SK-N-SH (cell line): ENCODE measurements around the gene ACAD11. TPM values are rescaled to one million over a fixed set of nuclear protein-coding genes. Genes with fewer than 3 reads are reported as not detected.

Experiments used
- CTCF ChIA-PET: fragments of 300-600, 350-600 bp; formaldehyde crosslinking; extraction: SDS; loops from one replicate; lab custom pipeline; 2021; lab: Yijun Ruan, JAX
- POLR2A ChIA-PET: fragments of 350-600 bp; sonication (Branson Sonifier 250); formaldehyde crosslinking; extraction: SDS; loops from one replicate; lab custom pipeline; 2020; ENCODE audit warnings: antibody characterized with exemption, inconsistent platforms; lab: Yijun Ruan, JAX
- DNase-seq: peaks from one replicate; pipeline ENCODE4 v3.0.0; 2012
- H2AFZ ChIP-seq: fragments of 200-600 bp; sonication (generic); 2 replicates; pipeline ENCODE4 v1.8.1; 2016; ENCODE audit warnings: antibody characterized with exemption, mild to moderate bottlenecking, low read depth
- H3F3A ChIP-seq: fragments of 200-600 bp; sonication (generic); replicated peaks from 2 replicates; pipeline ENCODE3; 2016; ENCODE audit warnings: antibody characterized with exemption, mild to moderate bottlenecking; ENCODE audit not compliant: insufficient read depth
- H3K27ac ChIP-seq, 2 experiments: fragments of 200-500 bp in 1 of 2; fragments of 200-600 bp in 1 of 2; sonication (Bioruptor generic) in 1 of 2; sonication (generic), shearing (Covaris generic) in 1 of 2; 2 replicates each; pipeline versions ENCODE4 v1.5.1 to v1.6.1; 2014 to 2016; ENCODE audit warnings: low read depth in 2 of 2, inconsistent platforms in 1 of 2, low read length in 1 of 2, mild to moderate bottlenecking in 1 of 2, mixed read lengths in 1 of 2
- H3K27me3 ChIP-seq: fragments of 200-600 bp; sonication (generic), shearing (Covaris generic); 2 replicates; pipeline ENCODE4 v1.6.1; 2016; ENCODE audit warnings: mixed run types; ENCODE audit not compliant: insufficient read depth
- H3K36me3 ChIP-seq, 2 experiments: fragments of 200-500 bp in 1 of 2; fragments of 200-600 bp in 1 of 2; sonication (Bioruptor generic) in 1 of 2; sonication (generic) in 1 of 2; replicated peaks in 1 of 2; 2 replicates each; pipeline versions ENCODE3 to v1.5.1; 2014 to 2016; ENCODE audit warnings: low read length in 1 of 2, mild to moderate bottlenecking in 1 of 2; ENCODE audit not compliant: insufficient read depth in 2 of 2, control insufficient read depth in 1 of 2
- H3K4me1 ChIP-seq, 2 experiments: fragments of 200-500 bp in 1 of 2; fragments of 200-600 bp in 1 of 2; sonication (Bioruptor generic) in 1 of 2; sonication (generic), shearing (Covaris generic) in 1 of 2; 2 replicates each; pipeline versions ENCODE4 v1.5.1 to v1.6.1; 2014 to 2016; ENCODE audit warnings: low read depth in 1 of 2, low read length in 1 of 2, mixed run types in 1 of 2; ENCODE audit not compliant: insufficient read depth in 2 of 2, control insufficient read depth in 1 of 2
- H3K4me2 ChIP-seq: fragments of 200-600 bp; sonication (generic), shearing (Covaris generic); 2 replicates; pipeline ENCODE4 v1.6.1; 2017; ENCODE audit warnings: mixed run types
- H3K4me3 ChIP-seq, 2 experiments: fragments of 200-500 bp in 1 of 2; fragments of 200-600 bp in 1 of 2; sonication (Bioruptor generic) in 1 of 2; sonication (generic), shearing (Covaris generic) in 1 of 2; 2 replicates each; pipeline versions ENCODE4 v1.5.1 to v1.8.1; 2014 to 2016; ENCODE audit warnings: low read depth in 2 of 2, inconsistent platforms in 1 of 2, low read length in 1 of 2, mild to moderate bottlenecking in 1 of 2, mixed read lengths in 1 of 2, moderate library complexity in 1 of 2
- H3K79me2 ChIP-seq: fragments of 200-600 bp; sonication (generic); 2 replicates; pipeline ENCODE4 v1.8.1; 2017; ENCODE audit warnings: mild to moderate bottlenecking; ENCODE audit not compliant: insufficient read depth
- H3K9ac ChIP-seq: fragments of 200-600 bp; sonication (generic); 2 replicates; pipeline ENCODE4 v1.6.1; 2017; ENCODE audit warnings: mixed run types
- H3K9me2 ChIP-seq: fragments of 200-600 bp; sonication (generic); 2 replicates; pipeline ENCODE4 v1.6.1; 2017; ENCODE audit warnings: mixed run types
- H3K9me3 ChIP-seq: fragments of 200-600 bp; sonication (generic); 2 replicates; pipeline ENCODE4 v1.6.1; 2017; ENCODE audit warnings: mixed run types, mild to moderate bottlenecking, moderate library complexity
- H4K20me1 ChIP-seq: fragments of 200-600 bp; sonication (generic); 2 replicates; pipeline ENCODE4 v1.6.1; 2017; ENCODE audit warnings: mild to moderate bottlenecking, mixed run types; ENCODE audit not compliant: insufficient read depth
- CHD2 ChIP-seq: fragments of 150-350 bp; IDR thresholded peaks from 2 replicates; pipeline ENCODE4 v1.6.1; 2018; ENCODE audit warnings: low read length; ENCODE audit not compliant: partially characterized antibody
- CTCF ChIP-seq: fragments of 200-600 bp; sonication (generic); IDR thresholded peaks from 2 replicates; pipeline ENCODE4 v1.6.1; 2017; ENCODE audit warnings: antibody characterized with exemption, mild to moderate bottlenecking, moderate library complexity
- ELF1 ChIP-seq: IDR thresholded peaks from 2 replicates; pipeline ENCODE4 v1.4.0; 2012
- EZH2phosphoT487 ChIP-seq: fragments of 200-600 bp; sonication (generic); IDR thresholded peaks from 2 replicates; pipeline ENCODE4 v1.6.1; 2017; ENCODE audit warnings: low read depth, mixed run types, mild to moderate bottlenecking, antibody characterized with exemption, moderate library complexity, borderline replicate concordance
- FOXJ3 ChIP-seq: sonication (generic); formaldehyde crosslinking; IDR thresholded peaks from 2 replicates; pipeline ENCODE4 v1.5.1; 2020; ENCODE audit warnings: mild to moderate bottlenecking, missing genetic modification reagents
- FOXM1 ChIP-seq: IDR thresholded peaks from 2 replicates; pipeline ENCODE4 v1.4.0; 2012; ENCODE audit warnings: low read depth, mild to moderate bottlenecking
- GATA2 ChIP-seq: sonication (generic); formaldehyde crosslinking; IDR thresholded peaks from 2 replicates; pipeline ENCODE4 v1.5.0; 2020; ENCODE audit warnings: mild to moderate bottlenecking, missing genetic modification reagents
- JUND ChIP-seq: IDR thresholded peaks from 2 replicates; pipeline ENCODE4 v1.4.0; 2012
- MAX ChIP-seq: IDR thresholded peaks from 2 replicates; pipeline ENCODE4 v1.4.0; 2012; ENCODE audit warnings: low read depth
- MEF2A ChIP-seq: IDR thresholded peaks from 2 replicates; pipeline ENCODE4 v1.4.0; 2012; ENCODE audit warnings: low read depth, borderline replicate concordance
- MXI1 ChIP-seq: IDR thresholded peaks from 2 replicates; pipeline ENCODE4 v1.6.1; 2012; ENCODE audit warnings: mild to moderate bottlenecking, low read depth, low read length, improper control_type of control experiment
- NFIC ChIP-seq: IDR thresholded peaks from 2 replicates; pipeline ENCODE4 v1.4.0; 2012; ENCODE audit warnings: borderline replicate concordance
- NRF1 ChIP-seq: IDR thresholded peaks from 2 replicates; pipeline ENCODE4 v1.6.1; 2012; ENCODE audit warnings: low read depth, mild to moderate bottlenecking, low read length
- PBX3 ChIP-seq: IDR thresholded peaks from 2 replicates; pipeline ENCODE4; 2012
- POLR2AphosphoS5 ChIP-seq: IDR thresholded peaks from 2 replicates; pipeline ENCODE4 v1.6.1; 2012; ENCODE audit warnings: low read depth, low read length
- RAD21 ChIP-seq: IDR thresholded peaks from 2 replicates; pipeline ENCODE4 v1.6.1; 2012; ENCODE audit warnings: mild to moderate bottlenecking, low read length
- RCOR1 ChIP-seq: fragments of 150-350 bp; IDR thresholded peaks from 2 replicates; pipeline ENCODE4 v1.6.1; 2017; ENCODE audit warnings: antibody characterized with exemption, low read length
- REST ChIP-seq: IDR thresholded peaks from 2 replicates; pipeline ENCODE4 v1.6.1; 2012; ENCODE audit warnings: mild to moderate bottlenecking, low read depth, low read length, moderate library complexity
- RXRA ChIP-seq: IDR thresholded peaks from 2 replicates; pipeline ENCODE4 v1.4.0; 2012; ENCODE audit warnings: low read depth, mild to moderate bottlenecking, borderline replicate concordance
- SIN3A ChIP-seq: IDR thresholded peaks from 2 replicates; pipeline ENCODE4 v1.6.1; 2012; ENCODE audit warnings: low read depth, mild to moderate bottlenecking, low read length, moderate library complexity, borderline replicate concordance
- SMC3 ChIP-seq: IDR thresholded peaks from 2 replicates; pipeline ENCODE4 v1.6.1; 2012; ENCODE audit warnings: low read depth, low read length, improper control_type of control experiment
- TEAD4 ChIP-seq: IDR thresholded peaks from 2 replicates; pipeline ENCODE4 v1.4.0; 2012; ENCODE audit warnings: mild to moderate bottlenecking, borderline replicate concordance; ENCODE audit not compliant: insufficient read depth
- USF1 ChIP-seq: IDR thresholded peaks from 2 replicates; pipeline ENCODE4 v1.4.0; 2012; ENCODE audit warnings: low read depth, borderline replicate concordance
- YY1 ChIP-seq: IDR thresholded peaks from 2 replicates; pipeline ENCODE4 v1.4.0; 2012; ENCODE audit warnings: low read depth, mild to moderate bottlenecking
- WGBS: methylation state at CpG from one replicate; pipeline ENCODE4 v1.1.6; 2017; ENCODE audit warnings: low lambda C conversion rate; 5-methylcytosine and 5-hydroxymethylcytosine counted together
- polyA plus RNA-seq, 3 experiments: library from polyadenylated mRNA; depleted of rRNA; stranded (reverse); fragments of >200 nt; gene quantifications; 2 replicates each; pipeline ENCODE4 v1.2.3, GENCODE V29; 2012

Gene ACAD11
- polyA plus RNA-seq, 1 of the 3 experiments (the other 2 are of a cell fraction), result 16.3 TPM

- H3K79me2 ChIP-seq, result no peaks in the 10 kb centered on the region; the same call in 1 of the 2 replicates
- H3F3A ChIP-seq, result peaks cover 3% of the 10 kb centered on the region
- WGBS, result 96% methylated on average over 2 of the region's 2 CpGs
- DNase-seq, result no peak
- no peaks in the 10 kb centered on the region for H3K9me3 ChIP-seq
- no peaks in the 10 kb centered on the region for H3K27me3 ChIP-seq
- H2AFZ ChIP-seq, result no peak overlapping the region
- H3K4me1 ChIP-seq, result no peaks in the 10 kb centered on the region
- H3K36me3 ChIP-seq, result peaks cover 74 to 85% of the 10 kb centered on the region in 2 experiments
- no peaks in the 10 kb centered on the region for H3K9me2 ChIP-seq
- TF ChIP-seq TEAD4 (no peak), EZH2phosphoT487 (no peak), FOXJ3 (CRISPR knock-in tag) (no peak), JUND (no peak), RCOR1 (no peak), SIN3A (no peak), MXI1 (no peak), NRF1 (no peak), FOXM1 (no peak), CTCF (no peak), USF1 (no peak), POLR2AphosphoS5 (no peak), CHD2 (no peak), YY1 (no peak), GATA2 (CRISPR knock-in tag) (no peak)
- POLR2A ChIA-PET, result no interaction called here
- H4K20me1 ChIP-seq, result no peaks in the 10 kb centered on the region
- no peak overlapping the region for H3K4me2 ChIP-seq
- no peak overlapping the region for H3K9ac ChIP-seq
- no peak overlapping the region for H3K4me3 ChIP-seq
- no peak overlapping the region for H3K27ac ChIP-seq
- CTCF ChIA-PET, result no interaction called here
Observed at GRCh38 chr3:132703733-132704132, 44.1 kb upstream of the ACAD11 start.

GRCh38 chr3:132695422-132695821, 35.8 kb upstream of the ACAD11 start:
- peak overlapping the region; percentile 10 to 11; a peak in 2 of 4 replicates for H3K27ac ChIP-seq
- TF ChIP-seq RXRA, result no peak
- no peak for TF ChIP-seq RAD21
- no peak for TF ChIP-seq REST
- no peak for TF ChIP-seq ELF1
- no peak for TF ChIP-seq EZH2phosphoT487
- TF ChIP-seq PBX3, result no peak
- TF ChIP-seq MEF2A, result no peak
- TF ChIP-seq MXI1, result no peak
- TF ChIP-seq NFIC, result no peak
- TF ChIP-seq MAX, result no peak
- TF ChIP-seq SMC3, result no peak

More at GRCh38 chr3:132695422-132695821, 35.8 kb upstream of the ACAD11 start:
- no peaks in the 10 kb centered on the region for H3K27me3 ChIP-seq
- peak; percentile 12 for DNase-seq
- H3F3A ChIP-seq, result peaks cover 15% of the 10 kb centered on the region
- no peaks in the 10 kb centered on the region for H4K20me1 ChIP-seq
- no peak overlapping the region for H2AFZ ChIP-seq
- H3K4me3 ChIP-seq, result no peak overlapping the region
- no peak overlapping the region for H3K9ac ChIP-seq
- WGBS, result 91% methylated on average over 1 of the region's 1 CpG
- peaks cover 72 to 95% of the 10 kb centered on the region in 2 experiments for H3K36me3 ChIP-seq
- H3K79me2 ChIP-seq, result no peaks in the 10 kb centered on the region
- CTCF ChIA-PET, result interaction anchor here (1.6 kb wide), 1 partner anchor 161 kb away, joined by 3 read pairs; no protein-coding TSS in a partner anchor
- peaks cover 4% of the 10 kb centered on the region in 2 experiments; a peak in 3 of 4 replicates for H3K4me1 ChIP-seq
- H3K9me3 ChIP-seq, result no peaks in the 10 kb centered on the region
- no peak overlapping the region for H3K4me2 ChIP-seq
- no peaks in the 10 kb centered on the region for H3K9me2 ChIP-seq
- POLR2A ChIA-PET, result no interaction called here
